SU-DHL-6 (cell line): Measurements from ENCODE around the gene ADGRG1.

Source experiments
- H2AFZ ChIP-seq: fragments of 200-600 bp; sonication (generic); 2 replicates; pipeline ENCODE4 v1.6.1; 2014; ENCODE audit warnings: low read depth, mild to moderate bottlenecking, moderate library complexity, mixed read lengths, antibody characterized with exemption, low read length; ENCODE audit not compliant: severe bottlenecking
- H3F3A ChIP-seq: fragments of 200-600 bp; shearing (Covaris generic); 2 replicates; pipeline ENCODE4 v1.6.0; 2016; ENCODE audit warnings: antibody characterized with exemption, mild to moderate bottlenecking; ENCODE audit not compliant: insufficient read depth
- H3K27ac ChIP-seq: fragments of 200-600 bp; sonication (generic); 2 replicates; pipeline ENCODE4 v1.5.1; 2016; ENCODE audit warnings: low read depth, mild to moderate bottlenecking, low read length, moderate library complexity, mixed read lengths
- H3K27me3 ChIP-seq: fragments of 200-600 bp; sonication (generic), shearing (Covaris generic); 2 replicates; pipeline ENCODE4 v1.6.0; 2014; ENCODE audit warnings: mild to moderate bottlenecking, low read length
- H3K36me3 ChIP-seq: fragments of 200-600 bp; sonication (generic); 2 replicates; pipeline ENCODE4 v1.6.1; 2014; ENCODE audit warnings: mild to moderate bottlenecking, low read length, mixed read lengths
- H3K4me2 ChIP-seq: fragments of 300-600, 200-600 bp; shearing (Covaris generic), sonication (generic); 2 replicates; pipeline ENCODE4 v1.6.0; 2014; ENCODE audit warnings: low read length, low read depth, mild to moderate bottlenecking; ENCODE audit not compliant: poor library complexity, severe bottlenecking
- H3K4me3 ChIP-seq: fragments of 200-600 bp; sonication (generic); 2 replicates; pipeline ENCODE4 v1.5.1; 2014; ENCODE audit warnings: antibody characterized with exemption, low read length, mild to moderate bottlenecking, mixed read lengths; ENCODE audit not compliant: insufficient read depth, poor library complexity, severe bottlenecking
- H3K79me2 ChIP-seq: fragments of 200-600 bp; sonication (generic); 2 replicates; pipeline ENCODE4 v1.6.1; 2014; ENCODE audit warnings: mild to moderate bottlenecking, low read length, moderate library complexity; ENCODE audit not compliant: insufficient read depth
- H3K9ac ChIP-seq: fragments of 200-600 bp; sonication (generic); 2 replicates; pipeline ENCODE4 v1.7.0; 2014; ENCODE audit warnings: mild to moderate bottlenecking, low read length
- H3K9me2 ChIP-seq: fragments of 200-600 bp; sonication (generic); replicated peaks from 2 replicates; pipeline ENCODE4 v1.6.1; 2014; ENCODE audit warnings: low read length; ENCODE audit not compliant: insufficient read depth
- H3K9me3 ChIP-seq: fragments of 200-600 bp; sonication (generic); 2 replicates; pipeline ENCODE4 v1.6.1; 2014; ENCODE audit warnings: low read length, mixed read lengths; ENCODE audit not compliant: insufficient read depth
- H4K20me1 ChIP-seq: fragments of 200-600 bp; sonication (generic); 2 replicates; pipeline ENCODE4 v1.6.1; 2014; ENCODE audit warnings: low read depth, mild to moderate bottlenecking, antibody characterized with exemption, low read length, moderate library complexity, mixed read lengths
- CTCF ChIP-seq: fragments of 200-600 bp; sonication (generic); IDR thresholded peaks from one replicate; pipeline ENCODE4 v1.5.1; 2017; ENCODE audit warnings: antibody characterized with exemption, mild to moderate bottlenecking, low read length, moderate library complexity; ENCODE audit not compliant: insufficient read depth, poor library complexity, severe bottlenecking
- EZH2phosphoT487 ChIP-seq: fragments of 200-600 bp; sonication (generic), shearing (Covaris generic); conservative IDR thresholded peaks from 2 replicates; pipeline ENCODE4 v1.6.1; 2018; ENCODE audit warnings: mild to moderate bottlenecking, antibody characterized with exemption, low read length, moderate library complexity, mixed read lengths

ADGRG1 gene

DNA sequence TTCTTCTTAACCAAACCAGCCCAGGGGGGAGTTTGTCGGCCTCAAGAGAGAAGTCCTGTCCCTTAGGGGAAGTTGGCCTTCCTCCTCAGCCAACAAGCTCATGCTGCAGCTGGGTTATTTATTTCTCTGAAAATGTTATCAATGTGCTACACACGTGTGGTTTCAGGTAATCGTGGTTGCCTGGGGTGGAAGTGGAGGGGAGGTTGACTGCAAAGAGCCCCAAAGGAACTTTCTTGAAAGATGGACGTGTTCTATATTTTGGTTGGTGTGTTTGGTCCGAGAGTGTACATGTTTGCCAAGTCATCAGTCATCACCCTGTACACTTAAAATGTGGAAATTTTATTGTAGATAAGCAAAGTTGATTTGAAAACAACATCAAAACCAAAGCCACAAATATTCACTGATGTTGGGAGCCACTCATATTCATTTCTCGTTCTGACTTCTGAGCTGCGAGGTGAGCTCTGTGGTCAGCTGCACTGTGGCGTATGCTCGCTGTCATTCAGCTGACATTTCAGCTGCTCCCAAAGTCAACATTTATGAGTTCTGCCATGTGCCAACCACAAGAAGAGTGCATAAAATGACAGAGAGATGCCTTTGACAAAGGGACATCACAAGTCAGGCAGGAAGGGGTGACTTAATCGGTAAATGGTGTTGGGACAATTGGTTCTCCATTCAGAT lies 26.5 kb upstream of the ADGRG1 start:
- H3K36me3 ChIP-seq, result no peaks in the 10 kb centered on the region
- H3K4me2 ChIP-seq, result no peak overlapping the region
- no peak overlapping the region for H2AFZ ChIP-seq
- H3K9me2 ChIP-seq, result no peaks in the 10 kb centered on the region
- no peak overlapping the region for H3K4me3 ChIP-seq
- H3K9ac ChIP-seq, result no peak overlapping the region
- H3K27me3 ChIP-seq, result no peaks in the 10 kb centered on the region
- H3K9me3 ChIP-seq, result no peaks in the 10 kb centered on the region
- no peak overlapping the region for H3K27ac ChIP-seq
- TF ChIP-seq EZH2phosphoT487 (no peak), CTCF (no peak)
- H4K20me1 ChIP-seq, result no peaks in the 10 kb centered on the region
- H3F3A ChIP-seq, result no peaks in the 10 kb centered on the region
- no peaks in the 10 kb centered on the region for H3K79me2 ChIP-seq

DNA sequence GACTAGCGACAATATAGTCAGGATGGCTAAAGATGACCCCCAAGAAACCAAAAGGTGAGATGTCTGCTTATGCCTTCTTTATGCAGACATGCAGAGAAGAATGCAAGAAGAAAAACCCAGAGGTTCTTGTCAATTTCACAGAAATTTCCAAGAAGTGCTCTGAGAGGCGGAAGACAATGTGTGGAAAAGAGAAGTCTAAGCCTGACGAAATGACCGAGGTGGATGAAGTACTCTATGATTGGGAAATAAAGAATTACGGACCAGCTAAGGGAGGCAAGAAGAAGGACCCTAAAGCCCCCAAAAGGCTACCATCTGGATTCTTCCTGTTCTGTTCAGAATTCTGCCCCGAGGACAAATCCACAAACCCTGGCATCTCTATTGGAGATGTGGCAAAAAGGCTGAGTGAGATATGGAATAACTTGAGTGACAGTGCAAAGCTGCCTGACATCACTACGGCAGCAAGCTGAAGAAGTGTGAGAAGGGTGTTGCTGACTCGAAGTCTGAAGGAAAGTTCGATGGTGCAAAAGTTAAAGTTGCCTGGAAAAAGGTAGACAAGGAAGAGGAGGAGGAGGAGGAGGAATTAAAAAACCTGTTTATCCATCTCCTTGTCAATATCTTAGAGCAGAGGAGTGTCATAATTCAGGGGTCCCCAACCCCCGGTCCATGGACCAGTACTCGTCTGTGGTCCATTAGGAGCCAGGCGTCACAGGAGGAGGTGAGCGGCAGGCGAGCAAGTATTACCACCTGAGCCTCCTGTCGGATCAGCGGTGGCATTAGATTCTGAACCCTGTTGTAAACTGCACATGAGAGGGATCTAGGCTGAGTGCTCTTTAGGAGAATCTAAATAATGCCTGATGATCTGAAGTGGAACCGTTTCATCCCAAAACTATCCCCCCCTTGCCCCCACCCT lies 25.1 kb upstream of the ADGRG1 start:
- Histone ChIP-seq H3K9me2 (no peaks in the 10 kb centered on the region), H3K4me2 (no peak overlapping the region), H3K79me2 (no peaks in the 10 kb centered on the region), H3K4me3 (no peak overlapping the region), H3K36me3 (no peaks in the 10 kb centered on the region), H3K9me3 (no peaks in the 10 kb centered on the region), H3F3A (no peaks in the 10 kb centered on the region), H2AFZ (no peak overlapping the region), H3K27ac (no peak overlapping the region), H3K9ac (no peak overlapping the region), H4K20me1 (no peaks in the 10 kb centered on the region), H3K27me3 (no peaks in the 10 kb centered on the region)
- TF ChIP-seq EZH2phosphoT487 (no peak), CTCF (no peak)

DNA sequence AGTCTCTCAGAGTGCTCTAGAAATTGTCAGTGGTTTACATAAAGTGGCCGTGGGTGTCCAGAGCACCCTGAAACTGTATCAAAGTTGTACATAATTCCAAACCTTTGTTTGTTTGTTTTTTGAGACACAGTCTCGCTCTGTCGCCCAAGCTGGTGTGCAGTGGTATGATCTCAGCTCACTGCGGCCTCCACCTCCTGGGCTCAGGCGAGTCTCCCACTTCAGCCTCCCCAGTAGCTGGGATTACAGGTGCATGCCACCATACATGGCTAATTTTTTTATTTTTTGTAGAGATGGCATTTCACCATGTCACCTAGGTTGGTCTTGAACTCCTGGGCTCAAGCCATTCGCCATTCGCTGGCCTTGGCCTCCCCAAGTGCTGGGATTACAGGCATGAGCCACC lies 24.3 kb upstream of the ADGRG1 start:
- H3K4me3 ChIP-seq, result no peak overlapping the region
- H3K9ac ChIP-seq, result no peak overlapping the region
- no peaks in the 10 kb centered on the region for H3K9me3 ChIP-seq
- no peaks in the 10 kb centered on the region for H3F3A ChIP-seq
- TF ChIP-seq CTCF (no peak), EZH2phosphoT487 (no peak)
- no peak overlapping the region for H2AFZ ChIP-seq
- no peaks in the 10 kb centered on the region for H3K27me3 ChIP-seq
- no peaks in the 10 kb centered on the region for H3K9me2 ChIP-seq
- no peaks in the 10 kb centered on the region for H3K36me3 ChIP-seq
- no peaks in the 10 kb centered on the region for H4K20me1 ChIP-seq
- H3K27ac ChIP-seq, result no peak overlapping the region
- H3K4me2 ChIP-seq, result no peak overlapping the region
- H3K79me2 ChIP-seq, result no peaks in the 10 kb centered on the region
